NCI-H128 (cell line): ENCODE data around the gene CYB5A.

Source experiments
- DNase-seq: peaks from one replicate; lab custom pipeline; 2025; ENCODE audit not compliant: unreplicated experiment; lab: John Stamatoyannopoulos, UW

CYB5A gene

GRCh38 chr18:74278058-74278457 lies 13.7 kb downstream of the CYB5A start:
- DNase-seq = no peak

GRCh38 chr18:74277296-74277695 lies 14.5 kb downstream of the CYB5A start:
- DNase-seq = no peak

GRCh38 chr18:74276609-74277008 lies 15.2 kb downstream of the CYB5A start:
- DNase-seq = no peak

- no peak for DNase-seq
These were observed 16.0 kb downstream of the CYB5A start for GRCh38 chr18:74275736-74276135.

- DNase-seq = no peak
These were observed 17.1 kb downstream of the CYB5A start for GRCh38 chr18:74274700-74275099.

- no peak for DNase-seq
These were observed 18.4 kb downstream of the CYB5A start for GRCh38 chr18:74273394-74273793.

GRCh38 chr18:74271635-74272034 lies 20.1 kb downstream of the CYB5A start:
- DNase-seq = no peak

GRCh38 chr18:74268933-74269620 lies 22.7 kb downstream of the CYB5A start:
- DNase-seq = no peak

- DNase-seq = no peak
These were observed 23.6 kb downstream of the CYB5A start for GRCh38 chr18:74268175-74268574.

- DNase-seq = no peak
These were observed 25.6 kb downstream of the CYB5A start for GRCh38 chr18:74266161-74266560.

GRCh38 chr18:74265546-74266098 lies 26.1 kb downstream of the CYB5A start:
- DNase-seq = no peak

GRCh38 chr18:74264303-74265020 lies 27.3 kb downstream of the CYB5A start:
- no peak for DNase-seq

- DNase-seq = no peak
These were observed 30.6 kb downstream of the CYB5A start for GRCh38 chr18:74261053-74261713.

- no peak for DNase-seq
These were observed 32.4 kb downstream of the CYB5A start for GRCh38 chr18:74259347-74259746.

GRCh38 chr18:74257083-74257482 lies 34.7 kb downstream of the CYB5A start:
- no peak for DNase-seq

- DNase-seq = no peak
These were observed 35.6 kb downstream of the CYB5A start for GRCh38 chr18:74256190-74256589.

GRCh38 chr18:74255131-74255616 lies 36.6 kb downstream of the CYB5A start:
- no peak for DNase-seq

GRCh38 chr18:74252039-74252395 lies 39.7 kb downstream of the CYB5A start:
- no peak for DNase-seq

- DNase-seq = no peak
These were observed 40.3 kb downstream of the CYB5A start for GRCh38 chr18:74251297-74252038.

- DNase-seq = no peak
These were observed 41.6 kb downstream of the CYB5A start for GRCh38 chr18:74250131-74250530.
